SK-N-SH treated with all-trans-retinoic acid at 6 μM for 48 hours (cell line): ENCODE measurements around the gene MIGA2.

Experiments
- ATAC-seq: fragments of 200-7000 bp; cut with Tn5 transposase; 3 replicates; pipeline ENCODE4 v1.9.1; 2020; ENCODE audit warnings: mild to moderate bottlenecking, moderate library complexity
- ARNTL ChIP-seq: fragments of 450-650 bp; formaldehyde crosslinking; IDR thresholded peaks from 2 replicates; pipeline ENCODE4 v1.5.0; 2020; ENCODE audit warnings: low read depth, mild to moderate bottlenecking, moderate library complexity, borderline replicate concordance
- BACH2 ChIP-seq: fragments of 250-450 bp; sonication (Bioruptor Pico); IDR thresholded peaks from 2 replicates; pipeline ENCODE4 v1.9.0; 2021; ENCODE audit warnings: mild to moderate bottlenecking, borderline replicate concordance
- CREB5 ChIP-seq: fragments of 250-450 bp; sonication (Bioruptor Pico); IDR thresholded peaks from 2 replicates; pipeline ENCODE4 v1.5.1; 2020; ENCODE audit warnings: low read depth, mild to moderate bottlenecking, moderate library complexity
- CSDC2 ChIP-seq: fragments of 250-450 bp; sonication (Bioruptor Pico); IDR thresholded peaks from 2 replicates; pipeline ENCODE4 v1.5.0; 2020; ENCODE audit warnings: mild to moderate bottlenecking, moderate library complexity
- ESRRG ChIP-seq: fragments of 250-450 bp; sonication (Bioruptor Pico); IDR thresholded peaks from 2 replicates; pipeline ENCODE4 v1.6.1; 2021; ENCODE audit warnings: mild to moderate bottlenecking
- GLIS3 ChIP-seq: fragments of 250-450 bp; sonication (Bioruptor Pico); IDR thresholded peaks from 2 replicates; pipeline ENCODE4 v1.5.0; 2020; ENCODE audit warnings: mild to moderate bottlenecking, moderate library complexity
- OSR1 ChIP-seq: fragments of 250-450 bp; sonication (Bioruptor Pico); IDR thresholded peaks from 2 replicates; pipeline ENCODE4 v1.8.0; 2022; ENCODE audit warnings: moderate library complexity, mild to moderate bottlenecking, inconsistent platforms
- POU6F1 ChIP-seq: fragments of 250-450 bp; sonication (Bioruptor Pico); IDR thresholded peaks from 2 replicates; pipeline ENCODE4 v1.8.0; 2021; ENCODE audit warnings: low read depth, mild to moderate bottlenecking, moderate library complexity, borderline replicate concordance
- PPARA ChIP-seq: fragments of 250-450 bp; sonication (Bioruptor Pico); IDR thresholded peaks from 2 replicates; pipeline ENCODE4 v1.5.0; 2020; ENCODE audit warnings: mild to moderate bottlenecking, borderline replicate concordance
- RARB ChIP-seq: fragments of 250-450 bp; sonication (Bioruptor Pico); IDR thresholded peaks from 2 replicates; pipeline ENCODE4 v1.8.0; 2021; ENCODE audit warnings: mild to moderate bottlenecking, moderate library complexity
- SNAI2 ChIP-seq: fragments of 250-450 bp; sonication (Bioruptor Pico); IDR thresholded peaks from 2 replicates; pipeline ENCODE4 v1.5.0; 2020; ENCODE audit warnings: mild to moderate bottlenecking, moderate library complexity
- TCF4 ChIP-seq: fragments of 250-450 bp; sonication (Bioruptor Pico); IDR thresholded peaks from 2 replicates; pipeline ENCODE4 v1.8.0; 2021; ENCODE audit warnings: mild to moderate bottlenecking, moderate library complexity, borderline replicate concordance
- TOX ChIP-seq: fragments of 250-450 bp; sonication (Bioruptor Pico); IDR thresholded peaks from 2 replicates; pipeline ENCODE4 v1.8.0; 2021; ENCODE audit warnings: mild to moderate bottlenecking, moderate library complexity, borderline replicate concordance
- ZC3H10 ChIP-seq: fragments of 250-450 bp; sonication (Bioruptor Pico); IDR thresholded peaks from 2 replicates; pipeline ENCODE4 v1.5.1; 2021; ENCODE audit warnings: mild to moderate bottlenecking, moderate library complexity
- ZFP3 ChIP-seq: fragments of 250-450 bp; sonication (Bioruptor Pico); IDR thresholded peaks from 2 replicates; pipeline ENCODE4 v1.5.0; 2020; ENCODE audit warnings: mild to moderate bottlenecking, moderate library complexity
- ZFP30 ChIP-seq: fragments of 450-650 bp; formaldehyde crosslinking; IDR thresholded peaks from 2 replicates; pipeline ENCODE4 v1.5.0; 2022; ENCODE audit warnings: mild to moderate bottlenecking, moderate library complexity
- ZNF565 ChIP-seq: fragments of 450-650 bp; formaldehyde crosslinking; conservative IDR thresholded peaks from 2 replicates; pipeline ENCODE4 v1.5.0; 2020; ENCODE audit warnings: low read depth, mild to moderate bottlenecking, moderate library complexity
- ZNF70 ChIP-seq: fragments of 450-650 bp; formaldehyde crosslinking; IDR thresholded peaks from 2 replicates; pipeline ENCODE4 v1.5.0; 2020; ENCODE audit warnings: mild to moderate bottlenecking, moderate library complexity
- ZNF8 ChIP-seq: fragments of 450-650 bp; formaldehyde crosslinking; IDR thresholded peaks from 2 replicates; pipeline ENCODE4 v1.5.0; 2020; ENCODE audit warnings: mild to moderate bottlenecking, moderate library complexity
- TF ChIP-seq, protein P1 (sequence below): fragments of 250-450 bp; sonication (Bioruptor Pico); IDR thresholded peaks from 2 replicates; pipeline ENCODE4 v1.5.1; 2021; ENCODE audit warnings: mild to moderate bottlenecking, moderate library complexity
- TF ChIP-seq, protein P2 (sequence below): fragments of 250-450 bp; sonication (Bioruptor Pico); IDR thresholded peaks from 2 replicates; pipeline ENCODE4 v1.8.0; 2020; ENCODE audit warnings: mild to moderate bottlenecking, moderate library complexity, borderline replicate concordance

The MIGA2 gene

DNA sequence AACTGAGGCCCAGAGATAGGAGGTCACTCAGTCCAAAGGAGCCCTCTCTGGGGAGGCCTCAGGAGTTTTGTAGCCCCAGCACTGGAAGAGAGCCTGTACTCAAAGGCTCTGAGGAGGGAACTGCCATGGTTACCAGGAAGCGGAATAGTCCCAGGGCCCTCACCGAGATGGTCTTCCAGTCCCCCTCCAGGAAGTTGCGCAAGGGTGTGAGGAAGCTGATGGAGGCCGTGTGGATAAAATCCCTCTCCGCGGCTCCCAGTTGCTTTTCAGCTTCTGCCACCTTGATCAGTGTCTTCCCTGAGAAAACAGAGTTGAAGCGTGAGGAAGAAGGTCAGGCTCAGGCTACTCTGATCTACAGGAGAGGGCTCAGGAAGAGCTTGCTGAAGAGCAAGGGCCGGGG is 21.8 kb upstream of the MIGA2 start:
- TF ChIP-seq PPARA (no peak), ZC3H10 (CRISPR knock-in tag) (no peak), GLIS3 (CRISPR knock-in tag) (no peak), CSDC2 (no peak), RARB (no peak)
- TF ChIP-seq, all 23 proteins: peak for 0
- ATAC-seq, result no peak

DNA sequence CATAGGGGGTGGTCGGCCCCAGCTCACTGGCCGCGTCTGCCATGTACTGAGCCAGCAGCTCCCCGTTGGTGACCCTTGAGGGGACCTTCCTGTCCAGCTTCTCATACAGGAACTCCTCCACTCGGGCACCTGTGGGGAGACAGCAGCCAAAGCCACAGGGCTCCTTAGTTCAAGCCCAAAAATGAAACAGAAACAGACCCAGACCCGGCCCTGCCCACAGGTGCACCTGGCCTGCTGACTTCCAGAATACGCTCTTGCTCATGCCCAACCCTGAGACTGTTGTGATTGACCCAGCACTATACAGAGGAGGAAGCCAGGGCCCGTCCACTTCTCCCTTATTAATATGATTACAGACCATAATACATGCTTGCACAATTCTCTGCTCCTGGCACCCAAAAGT is 15.3 kb upstream of the MIGA2 start:
- ATAC-seq, result no peak
- TF ChIP-seq ZC3H10 (CRISPR knock-in tag) (no peak), SNAI2 (CRISPR knock-in tag) (no peak), TOX (no peak), RARB (no peak), ARNTL (CRISPR knock-in tag) (no peak), CREB5 (no peak), POU6F1 (no peak), OSR1 (CRISPR knock-in tag) (no peak), TCF4 (CRISPR knock-in tag) (no peak), ZFP30 (no peak), ZNF70 (no peak), CSDC2 (no peak), ZNF8 (no peak), GLIS3 (CRISPR knock-in tag) (no peak)
- TF ChIP-seq, protein P1, sequence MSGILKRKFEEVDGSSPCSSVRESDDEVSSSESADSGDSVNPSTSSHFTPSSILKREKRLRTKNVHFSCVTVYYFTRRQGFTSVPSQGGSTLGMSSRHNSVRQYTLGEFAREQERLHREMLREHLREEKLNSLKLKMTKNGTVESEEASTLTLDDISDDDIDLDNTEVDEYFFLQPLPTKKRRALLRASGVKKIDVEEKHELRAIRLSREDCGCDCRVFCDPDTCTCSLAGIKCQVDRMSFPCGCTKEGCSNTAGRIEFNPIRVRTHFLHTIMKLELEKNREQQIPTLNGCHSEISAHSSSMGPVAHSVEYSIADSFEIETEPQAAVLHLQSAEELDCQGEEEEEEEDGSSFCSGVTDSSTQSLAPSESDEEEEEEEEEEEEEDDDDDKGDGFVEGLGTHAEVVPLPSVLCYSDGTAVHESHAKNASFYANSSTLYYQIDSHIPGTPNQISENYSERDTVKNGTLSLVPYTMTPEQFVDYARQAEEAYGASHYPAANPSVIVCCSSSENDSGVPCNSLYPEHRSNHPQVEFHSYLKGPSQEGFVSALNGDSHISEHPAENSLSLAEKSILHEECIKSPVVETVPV (CRISPR knock-in tag), result no peak
- TF ChIP-seq, protein P2, sequence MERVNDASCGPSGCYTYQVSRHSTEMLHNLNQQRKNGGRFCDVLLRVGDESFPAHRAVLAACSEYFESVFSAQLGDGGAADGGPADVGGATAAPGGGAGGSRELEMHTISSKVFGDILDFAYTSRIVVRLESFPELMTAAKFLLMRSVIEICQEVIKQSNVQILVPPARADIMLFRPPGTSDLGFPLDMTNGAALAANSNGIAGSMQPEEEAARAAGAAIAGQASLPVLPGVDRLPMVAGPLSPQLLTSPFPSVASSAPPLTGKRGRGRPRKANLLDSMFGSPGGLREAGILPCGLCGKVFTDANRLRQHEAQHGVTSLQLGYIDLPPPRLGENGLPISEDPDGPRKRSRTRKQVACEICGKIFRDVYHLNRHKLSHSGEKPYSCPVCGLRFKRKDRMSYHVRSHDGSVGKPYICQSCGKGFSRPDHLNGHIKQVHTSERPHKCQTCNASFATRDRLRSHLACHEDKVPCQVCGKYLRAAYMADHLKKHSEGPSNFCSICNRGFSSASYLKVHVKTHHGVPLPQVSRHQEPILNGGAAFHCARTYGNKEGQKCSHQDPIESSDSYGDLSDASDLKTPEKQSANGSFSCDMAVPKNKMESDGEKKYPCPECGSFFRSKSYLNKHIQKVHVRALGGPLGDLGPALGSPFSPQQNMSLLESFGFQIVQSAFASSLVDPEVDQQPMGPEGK, result no peak
- TF ChIP-seq, all 23 proteins: peak for 0

DNA sequence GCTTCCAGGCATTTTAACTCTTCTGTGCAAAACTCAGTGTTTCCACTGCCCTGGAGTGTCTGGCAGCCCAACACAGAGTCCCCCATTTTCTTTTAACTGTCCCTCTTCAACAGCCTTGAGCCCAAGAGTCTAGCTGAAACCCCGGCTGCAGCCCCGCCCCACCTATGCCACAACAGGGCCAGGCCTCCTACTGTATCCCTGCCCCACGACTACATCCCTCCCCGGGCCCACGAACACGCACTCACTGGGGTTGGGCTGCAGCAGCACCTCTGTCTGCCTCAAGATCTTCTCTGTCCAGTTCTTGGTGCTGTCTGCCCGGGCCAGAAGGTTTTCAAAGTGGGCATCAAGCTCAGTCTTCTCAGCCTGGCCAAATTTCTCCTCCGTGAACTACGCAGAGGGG is 14.4 kb upstream of the MIGA2 start:
- TF ChIP-seq ZNF8 (no peak), CREB5 (no peak), POU6F1 (no peak), TCF4 (CRISPR knock-in tag) (no peak), PPARA (no peak), ARNTL (CRISPR knock-in tag) (no peak), ZNF70 (no peak), ESRRG (no peak), ZFP3 (CRISPR knock-in tag) (no peak), BACH2 (CRISPR knock-in tag) (no peak), ZNF565 (no peak), OSR1 (CRISPR knock-in tag) (no peak), GLIS3 (CRISPR knock-in tag) (no peak), SNAI2 (CRISPR knock-in tag) (no peak), CSDC2 (no peak), ZFP30 (no peak)
- TF ChIP-seq, protein P1 (CRISPR knock-in tag), result no peak
- TF ChIP-seq, protein P2, result no peak
- no peak for ATAC-seq
